Kidney capillary endothelial cell (primary cell): ENCODE measurements around the gene ZNF598.

Experiments
- DNase-seq: peaks from one replicate; pipeline ENCODE4 v3.0.0-alpha.2; 2018; ENCODE audit warnings: low spot score

The ZNF598 gene

DNA sequence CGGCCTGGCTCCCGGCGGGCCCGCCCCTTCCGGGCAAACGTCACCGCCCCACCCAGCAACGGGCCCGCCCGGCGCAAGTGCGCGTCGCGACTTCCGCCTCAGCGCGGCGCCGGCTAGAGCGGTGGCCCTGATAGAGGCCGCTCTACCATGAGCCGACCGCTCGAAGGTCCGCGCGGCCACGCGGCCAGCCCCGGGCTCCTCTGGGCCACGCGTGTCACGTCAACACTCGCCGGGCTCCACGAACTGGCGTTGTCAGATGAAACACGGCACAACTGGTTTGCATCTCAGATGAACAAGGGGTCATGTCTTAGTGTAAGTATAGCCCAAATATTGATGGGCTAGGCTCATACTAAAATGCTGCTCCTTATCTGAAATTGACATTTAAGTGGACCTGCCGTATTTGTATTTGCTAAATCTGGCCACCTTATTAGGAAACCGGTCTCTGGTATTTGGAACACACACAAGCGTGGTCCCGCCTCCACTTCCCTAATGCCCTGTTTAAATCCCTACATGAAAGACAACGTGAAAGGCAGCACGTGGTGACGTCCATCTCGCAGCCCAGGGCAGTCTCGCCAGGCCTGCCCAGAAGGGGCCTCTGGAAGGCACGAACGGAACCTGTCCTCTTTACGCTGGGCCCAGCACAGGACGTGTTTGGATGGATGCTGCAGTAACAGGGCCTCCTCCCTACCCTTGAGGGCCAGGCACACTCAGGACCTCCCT is at the start of gene ZNF598:
Gene ZNF598 (minus strand): TSS at position 31 of the 720 bp plus-strand sequence.
- peak; percentile 82 for DNase-seq

DNA sequence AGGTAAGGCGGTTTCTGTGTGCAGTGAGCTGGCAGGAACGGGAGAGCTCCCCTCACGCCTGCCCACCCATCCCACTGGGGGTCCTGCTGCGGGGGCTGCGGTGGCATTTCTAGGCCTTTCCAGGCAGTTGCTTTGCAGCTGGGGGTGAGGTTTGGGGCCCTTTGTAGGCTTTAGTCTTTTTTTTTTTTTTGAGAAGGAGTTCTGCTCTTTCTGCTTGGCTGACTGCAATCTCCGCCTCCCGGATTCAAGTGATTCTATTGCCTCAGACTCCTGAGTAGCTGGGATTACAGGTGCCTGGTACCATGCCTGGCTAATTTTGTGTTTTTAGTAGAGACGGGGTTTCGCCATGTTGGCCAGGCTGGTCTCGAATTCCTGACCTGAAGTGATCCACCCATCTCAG is 49.3 kb upstream of the ZNF598 start:
- no peak for DNase-seq

DNA sequence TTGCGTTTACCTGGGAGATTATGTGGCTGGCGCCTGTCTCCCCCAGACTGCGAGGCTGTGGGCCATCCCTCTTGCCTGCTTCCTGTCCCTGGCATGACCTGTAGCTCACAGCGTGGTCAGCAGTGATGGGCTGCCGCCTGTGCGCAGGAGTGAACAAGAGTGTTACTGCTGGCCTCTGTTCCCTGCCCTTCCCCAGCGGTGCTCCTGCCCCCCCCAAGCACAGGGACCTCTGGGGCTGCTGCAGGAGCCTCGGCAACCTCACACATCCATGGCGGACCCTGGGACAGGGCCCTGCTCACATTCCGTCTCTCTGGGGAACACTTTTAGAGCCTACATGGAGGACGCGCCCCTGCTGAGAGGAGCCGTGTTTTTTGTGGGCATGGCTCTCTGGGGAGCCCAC is 48.8 kb upstream of the ZNF598 start:
- no peak for DNase-seq

DNA sequence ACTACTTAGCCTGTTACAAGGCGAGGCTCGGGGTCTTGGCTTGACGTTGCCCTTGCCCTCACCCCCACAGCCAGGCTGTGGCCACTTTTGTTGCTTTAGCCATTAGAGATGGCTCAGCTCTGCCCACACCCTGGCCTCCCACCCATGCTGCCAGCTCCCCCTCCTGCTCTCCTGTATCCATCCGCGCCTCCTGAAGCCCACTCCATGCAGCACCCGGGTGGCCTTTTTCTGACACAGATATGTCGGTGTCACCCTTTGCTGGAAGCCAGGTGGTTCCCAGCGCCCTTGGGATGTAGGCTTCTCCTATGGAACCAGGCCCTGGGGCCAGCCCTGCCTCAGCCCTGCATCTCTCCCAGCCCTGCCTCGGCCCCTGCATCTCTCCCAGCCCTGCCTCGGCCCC is 47.8 kb upstream of the ZNF598 start:
- DNase-seq = no peak

GRCh38 chr16:2056681-2057407 is 47.2 kb upstream of the ZNF598 start:
- DNase-seq = no peak

GRCh38 chr16:2056077-2056476 is 46.5 kb upstream of the ZNF598 start:
- no peak for DNase-seq

DNA sequence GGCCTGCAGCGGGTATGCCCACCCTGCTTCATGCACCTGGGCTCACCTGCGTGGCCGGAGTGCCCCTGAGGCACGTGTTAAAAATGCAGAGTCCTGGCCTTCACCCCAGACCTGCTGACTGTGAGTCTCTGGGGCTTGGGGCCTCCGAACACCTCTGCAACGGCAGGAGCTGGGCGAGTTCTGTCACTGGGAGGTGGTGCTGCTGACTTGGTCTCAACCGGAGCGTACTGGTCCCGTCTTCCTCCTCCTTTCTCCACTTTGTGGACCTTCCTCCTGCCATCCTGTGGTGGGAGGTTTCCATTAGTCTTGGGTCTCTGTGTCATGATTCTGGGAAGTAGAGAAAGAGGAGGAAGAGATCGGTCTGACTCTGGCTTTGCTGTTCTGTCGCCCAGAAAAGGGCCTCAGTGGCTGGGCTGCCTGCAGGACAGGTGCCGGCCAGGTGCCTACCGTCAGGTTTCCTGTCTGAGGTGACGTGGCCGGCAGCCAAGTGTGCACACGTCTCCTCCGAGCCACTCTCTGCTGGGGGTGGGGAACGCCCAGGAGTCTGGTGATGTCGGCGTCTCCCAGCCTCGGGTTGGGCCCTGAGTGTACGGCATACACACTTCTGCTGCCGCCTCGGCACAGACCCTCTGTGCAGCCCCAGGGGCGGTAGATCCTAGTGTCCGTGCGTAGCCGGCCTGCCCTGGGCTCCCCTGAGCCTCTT is 45.1 kb upstream of the ZNF598 start:
- no peak for DNase-seq

- no peak for DNase-seq
Observed at GRCh38 chr16:2053897-2054296, 44.3 kb upstream of the ZNF598 start.

- no peak for DNase-seq
Observed at GRCh38 chr16:2053211-2053610, 43.6 kb upstream of the ZNF598 start.

GRCh38 chr16:2048116-2048543 is 38.5 kb upstream of the ZNF598 start:
- no peak for DNase-seq

- peak; percentile 95 for DNase-seq
Observed at GRCh38 chr16:2047330-2048115, 37.9 kb upstream of the ZNF598 start, which contains the start of the genes NTHL1 and TSC2. NTHL1 (minus strand) TSS chr16:2047834; CDS start chr16:2047823, 11 bp downstream. TSC2 (plus strand) TSS chr16:2047985; CDS start chr16:2048616, 631 bp downstream.

- DNase-seq = no peak
Observed at GRCh38 chr16:2046893-2047329, 37.3 kb upstream of the ZNF598 start.

GRCh38 chr16:2045965-2046892 is 36.6 kb upstream of the ZNF598 start:
- DNase-seq = no peak

DNA sequence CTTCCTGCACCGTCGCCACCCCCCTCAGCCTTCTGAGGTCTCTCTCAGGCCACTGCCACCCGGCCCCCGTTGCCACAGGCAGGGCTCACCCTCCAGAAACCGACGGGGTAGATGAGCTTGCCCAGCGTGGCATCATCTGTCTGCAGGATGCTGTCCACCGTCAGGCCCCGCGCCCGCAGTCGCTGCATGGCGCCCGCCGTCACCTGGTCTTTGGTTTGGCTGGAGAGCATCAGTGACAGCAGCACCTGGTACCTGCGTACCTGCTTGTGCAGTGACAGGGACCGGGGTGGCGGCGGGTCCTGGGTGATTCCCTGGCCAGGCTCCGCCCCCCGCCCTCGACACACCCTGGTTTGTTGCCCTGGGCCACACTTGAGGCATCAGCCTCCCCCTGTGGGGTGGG is 34.9 kb upstream of the ZNF598 start:
- DNase-seq = no peak

GRCh38 chr16:2043667-2044451 is 34.2 kb upstream of the ZNF598 start:
- no peak for DNase-seq

DNA sequence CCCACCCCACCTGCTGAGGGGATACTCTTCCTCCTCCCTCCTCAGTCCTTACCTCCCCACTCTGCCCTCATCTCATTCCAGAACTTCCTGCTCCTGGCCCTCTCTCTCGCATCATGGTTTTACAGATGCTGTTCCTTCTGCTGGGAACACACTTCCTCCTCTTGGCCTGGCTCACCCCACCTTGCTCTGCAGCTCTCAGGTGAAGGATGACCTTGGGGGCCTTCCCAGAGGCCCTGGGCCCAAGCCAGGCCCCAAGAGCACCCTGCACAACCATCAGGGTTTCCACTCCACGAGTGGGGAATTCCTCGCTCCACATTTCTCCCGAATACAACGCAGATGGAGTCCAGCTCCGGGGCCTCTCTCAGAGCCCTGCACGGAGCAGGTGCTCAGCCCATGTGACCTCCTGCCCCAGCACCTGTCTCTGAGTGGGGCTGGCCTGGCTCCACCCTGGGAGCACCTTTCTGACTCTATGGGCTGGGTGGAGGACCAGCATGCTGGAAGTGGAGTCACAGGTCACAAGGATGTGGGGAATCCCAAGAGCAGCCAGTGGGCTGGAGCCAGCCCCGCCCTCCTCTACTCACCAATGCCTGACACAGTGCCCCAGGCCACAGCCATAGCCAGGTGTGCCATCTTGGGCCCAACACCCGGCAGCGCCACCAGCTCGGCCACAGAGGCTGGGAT is 33.5 kb upstream of the ZNF598 start:
- DNase-seq = no peak

GRCh38 chr16:2042171-2042985 is 32.8 kb upstream of the ZNF598 start:
- no peak for DNase-seq

- no peak for DNase-seq
Observed at GRCh38 chr16:2040787-2041522, 31.3 kb upstream of the ZNF598 start.
